Measurements from ENCODE around the gene PSMD9. TPM values are rescaled to one million over a fixed set of nuclear protein-coding genes. Genes with fewer than 3 reads are reported as not detected.

PSMD9 gene
- total and polyA plus RNA-seq, 10 of the 15 experiments (the other 5 are each of a cell fraction or from before 2014, with no cell fraction given), result 14.6 to 152 (median 58.1) TPM

GRCh38 chr12:121927813-121928212, 39.2 kb downstream of the PSMD9 start:
- RAD21 ChIA-PET (ENCODE audit: unreplicated experiment), result interaction anchor here (0.5 to 2.8 kb wide), 2 partner anchors 10 to 475 kb away, joined by 3 to 11 read pairs; partner anchors contain the start of gene CFAP251
- TF ChIP-seq MYC (IDR thresholded peaks at IDR 0.05; ENCODE audit: insufficient read depth, insufficient read length, insufficient replicate concordance, low read length, severe bottlenecking), result no peak
- no peak for TF ChIP-seq PAX8 (IDR thresholded peaks at IDR 0.05)
- TF ChIP-seq, protein P1, sequence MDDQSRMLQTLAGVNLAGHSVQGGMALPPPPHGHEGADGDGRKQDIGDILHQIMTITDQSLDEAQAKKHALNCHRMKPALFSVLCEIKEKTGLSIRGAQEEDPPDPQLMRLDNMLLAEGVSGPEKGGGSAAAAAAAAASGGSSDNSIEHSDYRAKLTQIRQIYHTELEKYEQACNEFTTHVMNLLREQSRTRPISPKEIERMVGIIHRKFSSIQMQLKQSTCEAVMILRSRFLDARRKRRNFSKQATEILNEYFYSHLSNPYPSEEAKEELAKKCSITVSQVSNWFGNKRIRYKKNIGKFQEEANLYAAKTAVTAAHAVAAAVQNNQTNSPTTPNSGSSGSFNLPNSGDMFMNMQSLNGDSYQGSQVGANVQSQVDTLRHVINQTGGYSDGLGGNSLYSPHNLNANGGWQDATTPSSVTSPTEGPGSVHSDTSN (IDR thresholded peaks at IDR 0.05; ENCODE audit: insufficient replicate concordance, low read depth, low read length), result no peak
- TF ChIP-seq, protein P2, sequence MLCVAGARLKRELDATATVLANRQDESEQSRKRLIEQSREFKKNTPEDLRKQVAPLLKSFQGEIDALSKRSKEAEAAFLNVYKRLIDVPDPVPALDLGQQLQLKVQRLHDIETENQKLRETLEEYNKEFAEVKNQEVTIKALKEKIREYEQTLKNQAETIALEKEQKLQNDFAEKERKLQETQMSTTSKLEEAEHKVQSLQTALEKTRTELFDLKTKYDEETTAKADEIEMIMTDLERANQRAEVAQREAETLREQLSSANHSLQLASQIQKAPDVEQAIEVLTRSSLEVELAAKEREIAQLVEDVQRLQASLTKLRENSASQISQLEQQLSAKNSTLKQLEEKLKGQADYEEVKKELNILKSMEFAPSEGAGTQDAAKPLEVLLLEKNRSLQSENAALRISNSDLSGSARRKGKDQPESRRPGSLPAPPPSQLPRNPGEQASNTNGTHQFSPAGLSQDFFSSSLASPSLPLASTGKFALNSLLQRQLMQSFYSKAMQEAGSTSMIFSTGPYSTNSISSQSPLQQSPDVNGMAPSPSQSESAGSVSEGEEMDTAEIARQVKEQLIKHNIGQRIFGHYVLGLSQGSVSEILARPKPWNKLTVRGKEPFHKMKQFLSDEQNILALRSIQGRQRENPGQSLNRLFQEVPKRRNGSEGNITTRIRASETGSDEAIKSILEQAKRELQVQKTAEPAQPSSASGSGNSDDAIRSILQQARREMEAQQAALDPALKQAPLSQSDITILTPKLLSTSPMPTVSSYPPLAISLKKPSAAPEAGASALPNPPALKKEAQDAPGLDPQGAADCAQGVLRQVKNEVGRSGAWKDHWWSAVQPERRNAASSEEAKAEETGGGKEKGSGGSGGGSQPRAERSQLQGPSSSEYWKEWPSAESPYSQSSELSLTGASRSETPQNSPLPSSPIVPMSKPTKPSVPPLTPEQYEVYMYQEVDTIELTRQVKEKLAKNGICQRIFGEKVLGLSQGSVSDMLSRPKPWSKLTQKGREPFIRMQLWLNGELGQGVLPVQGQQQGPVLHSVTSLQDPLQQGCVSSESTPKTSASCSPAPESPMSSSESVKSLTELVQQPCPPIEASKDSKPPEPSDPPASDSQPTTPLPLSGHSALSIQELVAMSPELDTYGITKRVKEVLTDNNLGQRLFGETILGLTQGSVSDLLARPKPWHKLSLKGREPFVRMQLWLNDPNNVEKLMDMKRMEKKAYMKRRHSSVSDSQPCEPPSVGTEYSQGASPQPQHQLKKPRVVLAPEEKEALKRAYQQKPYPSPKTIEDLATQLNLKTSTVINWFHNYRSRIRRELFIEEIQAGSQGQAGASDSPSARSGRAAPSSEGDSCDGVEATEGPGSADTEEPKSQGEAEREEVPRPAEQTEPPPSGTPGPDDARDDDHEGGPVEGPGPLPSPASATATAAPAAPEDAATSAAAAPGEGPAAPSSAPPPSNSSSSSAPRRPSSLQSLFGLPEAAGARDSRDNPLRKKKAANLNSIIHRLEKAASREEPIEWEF (IDR thresholded peaks at IDR 0.05; ENCODE audit: insufficient replicate concordance, low read depth, low read length), result no peak
- no peak for TF ChIP-seq TAF1 (IDR thresholded peaks at IDR 0.05; ENCODE audit: borderline replicate concordance, low read depth, low read length)
- no peak for TF ChIP-seq STAT1 (conservative IDR thresholded peaks at IDR 0.05)
- TF ChIP-seq, protein P3, sequence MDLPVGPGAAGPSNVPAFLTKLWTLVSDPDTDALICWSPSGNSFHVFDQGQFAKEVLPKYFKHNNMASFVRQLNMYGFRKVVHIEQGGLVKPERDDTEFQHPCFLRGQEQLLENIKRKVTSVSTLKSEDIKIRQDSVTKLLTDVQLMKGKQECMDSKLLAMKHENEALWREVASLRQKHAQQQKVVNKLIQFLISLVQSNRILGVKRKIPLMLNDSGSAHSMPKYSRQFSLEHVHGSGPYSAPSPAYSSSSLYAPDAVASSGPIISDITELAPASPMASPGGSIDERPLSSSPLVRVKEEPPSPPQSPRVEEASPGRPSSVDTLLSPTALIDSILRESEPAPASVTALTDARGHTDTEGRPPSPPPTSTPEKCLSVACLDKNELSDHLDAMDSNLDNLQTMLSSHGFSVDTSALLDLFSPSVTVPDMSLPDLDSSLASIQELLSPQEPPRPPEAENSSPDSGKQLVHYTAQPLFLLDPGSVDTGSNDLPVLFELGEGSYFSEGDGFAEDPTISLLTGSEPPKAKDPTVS (IDR thresholded peaks at IDR 0.05; ENCODE audit: low read depth, low read length), result no peak
- no peak for TF ChIP-seq ZBTB33 (IDR thresholded peaks at IDR 0.05)
- no peak for TF ChIP-seq ELK1 (IDR thresholded peaks at IDR 0.05; ENCODE audit: low read depth, low read length)
- no peak for TF ChIP-seq RELA (IDR thresholded peaks at IDR 0.05; ENCODE audit: borderline replicate concordance, partially characterized antibody)
- no peak for TF ChIP-seq NFYA (IDR thresholded peaks at IDR 0.05; ENCODE audit: borderline replicate concordance, low read depth, low read length)
- no peak for TF ChIP-seq CREM (IDR thresholded peaks at IDR 0.05; ENCODE audit: low read depth)

More at GRCh38 chr12:121927813-121928212, 39.2 kb downstream of the PSMD9 start:
- ChIA-PET POLR2A (interaction anchor here (1.4 kb wide), 1 partner anchor 9 kb away, joined by 3 read pairs; the partner anchor contains the start of gene CFAP251), SMC1A (ENCODE audit: uncharacterized antibody, unreplicated experiment) (interaction anchor here (0.9 to 1.2 kb wide), 2 partner anchors 9 to 133 kb away, joined by 3 to 5 read pairs; partner anchors contain the start of gene CFAP251), CTCF (interaction anchor here (1.5 to 1.8 kb wide), 2 partner anchors 9 to 64 kb away, joined by 5 to 10 read pairs; partner anchors contain the start of gene CFAP251)
- Histone ChIP-seq H3K27ac (ENCODE audit: control insufficient read depth, insufficient read depth) (no peak overlapping the region), H3K79me2 (ENCODE audit: control insufficient read depth, insufficient read depth, low read length) (no peaks in the 10 kb centered on the region), H3K27me3 (replicated peaks in 1 of 2; ENCODE audit: control insufficient read depth in 2 of 2, insufficient read depth in 2 of 2, low read length in 1 of 2) (no peaks in the 10 kb centered on the region), H3K4me1 (ENCODE audit: control insufficient read depth, insufficient read depth, low read length) (peaks cover 21% of the 10 kb centered on the region), H3K9me3 (replicated peaks; ENCODE audit: control insufficient read depth, insufficient read depth, low read length) (no peaks in the 10 kb centered on the region), H3K4me3 (no peak overlapping the region), H3K4me2 (ENCODE audit: control insufficient read depth, insufficient read depth) (no peak overlapping the region), H2AFZ (ENCODE audit: control insufficient read depth, low read depth, low read length) (no peak overlapping the region), H4K20me1 (ENCODE audit: control insufficient read depth, insufficient read depth) (no peaks in the 10 kb centered on the region), H3K36me3 (ENCODE audit: control insufficient read depth in 2 of 2, insufficient read depth in 2 of 2, low read length in 1 of 2) (no peaks in the 10 kb centered on the region), H3K9ac (ENCODE audit: control insufficient read depth, insufficient read depth, low read length) (no peak overlapping the region)
- ATAC-seq (no peak), DNase-seq (ENCODE audit: low read depth, low spot score) (no peak), FAIRE-seq (no peak)
- intact Hi-C loops (cut with micrococcal nuclease; ENCODE audit: unreplicated experiment) (loop anchor here (2.0 kb wide), 1 partner anchor 63 kb away; no protein-coding TSS in a partner anchor), in situ Hi-C loops (cut with MboI) (no loop called here)
- 34% methylated on average over 5 of the region's 5 CpGs for WGBS (ENCODE audit: insufficient coverage, insufficient replicate concordance, low lambda C conversion rate, missing lambda C conversion rate)
- BruUV-seq (replicated peaks), result no TSS peak

Data from GM12878 (cell line).